Stimulated activated CD4-positive, alpha-beta T cell treated with anti-CD3 and anti-CD28 coated beads, Interleukin-4, amount 100 ng/mL, for 4 hours (primary cell): ENCODE data around the gene INTS3.

Experiments used
- DNase-seq, 2 experiments: peaks; one replicate each; pipeline ENCODE4 v3.0.0-alpha.2; 2020

The INTS3 gene

GRCh38 chr1:153796786-153797659, 69.2 kb downstream of the INTS3 start:
- peak; percentile 75 to 78 for DNase-seq

GRCh38 chr1:153798468-153798780, 70.6 kb downstream of the INTS3 start:
- no peak for DNase-seq

- DNase-seq, result no peak
Observed at GRCh38 chr1:153799016-153799415, 71.2 kb downstream of the INTS3 start.

GRCh38 chr1:153799566-153800465, 72.0 kb downstream of the INTS3 start:
- no peak for DNase-seq

GRCh38 chr1:153800516-153800915, 72.7 kb downstream of the INTS3 start:
- DNase-seq, result no peak

GRCh38 chr1:153801028-153801625, 73.3 kb downstream of the INTS3 start:
- no peak for DNase-seq

GRCh38 chr1:153801786-153802697, 74.2 kb downstream of the INTS3 start:
- DNase-seq, result no peak

- DNase-seq, result no peak
Observed at GRCh38 chr1:153803470-153804056, 75.7 kb downstream of the INTS3 start.

GRCh38 chr1:153804112-153804511, 76.3 kb downstream of the INTS3 start:
- no peak for DNase-seq

- peak in 1 of 2 experiments; percentile 49 for DNase-seq
Observed at GRCh38 chr1:153805042-153805745, 77.3 kb downstream of the INTS3 start.

- DNase-seq, result no peak
Observed at GRCh38 chr1:153805886-153806719, 78.3 kb downstream of the INTS3 start.

- no peak for DNase-seq
Observed at GRCh38 chr1:153816283-153816889, 88.5 kb downstream of the INTS3 start.

GRCh38 chr1:153818876-153819275, 91.0 kb downstream of the INTS3 start:
- DNase-seq, result no peak
